Measurements from ENCODE around the gene DYSF. TPM values are rescaled to one million over a fixed set of nuclear protein-coding genes. Genes with fewer than 3 reads are reported as not detected.

Gene DYSF
- total RNA-seq, 4 donors from 2014 or later, result 3.7 to 18.7 (median 10.6) TPM

GRCh38 chr2:71466301-71467179 lies 13.2 kb downstream of the DYSF start:
- peak overlapping the region; percentile 26 to 56 (median 35) for H3K27ac ChIP-seq

GRCh38 chr2:71467180-71467815 lies 13.9 kb downstream of the DYSF start:
- H3K9me3 ChIP-seq, result no peaks in the 10 kb centered on the region
- WGBS, 2 donors (ENCODE audit: low coverage in 1 of 2), result 15 to 17% methylated on average over 5 to 7 of the region's 7 CpGs
- H3K27me3 ChIP-seq, result peaks cover 57% of the 10 kb centered on the region
- intact Hi-C loops (cut with DNase I; ENCODE audit: low total_unique reads) (no loop called here), in situ Hi-C loops (cut with MboI; ENCODE audit: low pct_ligation_motif_present in 1 of 4, low pct_unique_long_range_greater_than_20kb in 1 of 4, low sequenced_read_pairs in 3 of 4) (no loop called here)
- H3K4me3 ChIP-seq, result peak overlapping the region; percentile 28 to 73 (median 53)
- TF ChIP-seq CTCF (IDR thresholded peaks at IDR 0.05) (no peak), POLR2AphosphoS5 (IDR thresholded peaks at IDR 0.05) (no peak), EP300 (IDR thresholded peaks at IDR 0.05; ENCODE audit: low read depth) (no peak), POLR2A (IDR thresholded peaks at IDR 0.05) (no peak)
- peaks cover 0 to 15% (median 7%) of the 10 kb centered on the region in 4 donors for H3K4me1 ChIP-seq
- no peak for DNase-seq
- H3K27ac ChIP-seq, result peak overlapping the region in 2 of 4 donors; percentile 37 to 56
- no peaks in the 10 kb centered on the region for H3K36me3 ChIP-seq

More at GRCh38 chr2:71466301-71467179, 13.2 kb downstream of the DYSF start:
- 3% methylated on average over 72 of the region's 78 CpGs; no CpG with 5 or more reads in 1 of the 2 donors for WGBS, 2 donors (ENCODE audit: low coverage in 1 of 2)
- DNase-seq, result no peak
- peak overlapping the region; percentile 28 to 73 (median 53) for H3K4me3 ChIP-seq
- peaks cover 0 to 15% (median 7%) of the 10 kb centered on the region in 4 donors for H3K4me1 ChIP-seq
- TF ChIP-seq POLR2AphosphoS5 (IDR thresholded peaks at IDR 0.05), result no peak
- TF ChIP-seq CTCF (IDR thresholded peaks at IDR 0.05), result no peak
- TF ChIP-seq EP300 (IDR thresholded peaks at IDR 0.05; ENCODE audit: low read depth), result no peak
- TF ChIP-seq POLR2A (IDR thresholded peaks at IDR 0.05), result no peak
- peaks cover 57% of the 10 kb centered on the region for H3K27me3 ChIP-seq
- in situ Hi-C loops (cut with MboI; ENCODE audit: low pct_ligation_motif_present in 1 of 4, low pct_unique_long_range_greater_than_20kb in 1 of 4, low sequenced_read_pairs in 3 of 4) (no loop called here), intact Hi-C loops (cut with DNase I; ENCODE audit: low total_unique reads) (no loop called here)
- H3K36me3 ChIP-seq, result no peaks in the 10 kb centered on the region
- no peaks in the 10 kb centered on the region for H3K9me3 ChIP-seq

GRCh38 chr2:71468279-71469015 lies 15.1 kb downstream of the DYSF start:
- no peak for DNase-seq
- no peaks in the 10 kb centered on the region for H3K9me3 ChIP-seq
- peaks cover 55% of the 10 kb centered on the region for H3K27me3 ChIP-seq
- H3K4me3 ChIP-seq, result no peak overlapping the region
- no peaks in the 10 kb centered on the region for H3K36me3 ChIP-seq
- no peak overlapping the region for H3K27ac ChIP-seq
- WGBS, 2 donors (ENCODE audit: low coverage in 1 of 2), result 62 to 79% methylated on average over 4 to 11 of the region's 11 CpGs
- TF ChIP-seq POLR2AphosphoS5 (IDR thresholded peaks at IDR 0.05) (no peak), EP300 (IDR thresholded peaks at IDR 0.05; ENCODE audit: low read depth) (no peak)
- H3K4me1 ChIP-seq, result peaks cover 0 to 15% (median 7%) of the 10 kb centered on the region in 4 donors
- in situ Hi-C loops (cut with MboI; ENCODE audit: low pct_ligation_motif_present in 1 of 4, low pct_unique_long_range_greater_than_20kb in 1 of 4, low sequenced_read_pairs in 3 of 4), result no loop called here
- intact Hi-C loops (cut with DNase I; ENCODE audit: low total_unique reads), result no loop called here

GRCh38 chr2:71469403-71470398 lies 16.3 kb downstream of the DYSF start:
- no peaks in the 10 kb centered on the region for H3K36me3 ChIP-seq
- intact Hi-C loops (cut with DNase I; ENCODE audit: low total_unique reads) (no loop called here), in situ Hi-C loops (cut with MboI; ENCODE audit: low pct_ligation_motif_present in 1 of 4, low pct_unique_long_range_greater_than_20kb in 1 of 4, low sequenced_read_pairs in 3 of 4) (no loop called here)
- DNase-seq, result no peak
- WGBS, 2 donors (ENCODE audit: low coverage in 1 of 2), result 48 to 66% methylated on average over 6 to 8 of the region's 8 CpGs
- H3K27me3 ChIP-seq, result peaks cover 47% of the 10 kb centered on the region
- H3K4me3 ChIP-seq, result no peak overlapping the region
- H3K9me3 ChIP-seq, result no peaks in the 10 kb centered on the region
- H3K27ac ChIP-seq, result no peak overlapping the region
- TF ChIP-seq POLR2A (IDR thresholded peaks at IDR 0.05) (no peak), POLR2AphosphoS5 (IDR thresholded peaks at IDR 0.05) (no peak), EP300 (IDR thresholded peaks at IDR 0.05; ENCODE audit: low read depth) (no peak), CTCF (IDR thresholded peaks at IDR 0.05) (no peak)
- H3K4me1 ChIP-seq, result peaks cover 0 to 15% (median 7%) of the 10 kb centered on the region in 4 donors

Measured in transverse colon (tissue), 4 donors.